GM18517 (cell line): Measurements from ENCODE around the gene SFXN2.
"Not testable (repeated sequence)": the region's sequence is repeated elsewhere in the genome, so short reads cannot be mapped to it uniquely, and the experiment has no call there.

ENCODE experiments used
- ATAC-seq: cut with Tn5 transposase; IDR thresholded peaks from one replicate; pipeline ENCODE4 v1.9.1; 2021; ENCODE audit warnings: mild to moderate bottlenecking, moderate library complexity; ENCODE audit not compliant: unreplicated experiment

The SFXN2 gene, protein sequence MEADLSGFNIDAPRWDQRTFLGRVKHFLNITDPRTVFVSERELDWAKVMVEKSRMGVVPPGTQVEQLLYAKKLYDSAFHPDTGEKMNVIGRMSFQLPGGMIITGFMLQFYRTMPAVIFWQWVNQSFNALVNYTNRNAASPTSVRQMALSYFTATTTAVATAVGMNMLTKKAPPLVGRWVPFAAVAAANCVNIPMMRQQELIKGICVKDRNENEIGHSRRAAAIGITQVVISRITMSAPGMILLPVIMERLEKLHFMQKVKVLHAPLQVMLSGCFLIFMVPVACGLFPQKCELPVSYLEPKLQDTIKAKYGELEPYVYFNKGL

DNA sequence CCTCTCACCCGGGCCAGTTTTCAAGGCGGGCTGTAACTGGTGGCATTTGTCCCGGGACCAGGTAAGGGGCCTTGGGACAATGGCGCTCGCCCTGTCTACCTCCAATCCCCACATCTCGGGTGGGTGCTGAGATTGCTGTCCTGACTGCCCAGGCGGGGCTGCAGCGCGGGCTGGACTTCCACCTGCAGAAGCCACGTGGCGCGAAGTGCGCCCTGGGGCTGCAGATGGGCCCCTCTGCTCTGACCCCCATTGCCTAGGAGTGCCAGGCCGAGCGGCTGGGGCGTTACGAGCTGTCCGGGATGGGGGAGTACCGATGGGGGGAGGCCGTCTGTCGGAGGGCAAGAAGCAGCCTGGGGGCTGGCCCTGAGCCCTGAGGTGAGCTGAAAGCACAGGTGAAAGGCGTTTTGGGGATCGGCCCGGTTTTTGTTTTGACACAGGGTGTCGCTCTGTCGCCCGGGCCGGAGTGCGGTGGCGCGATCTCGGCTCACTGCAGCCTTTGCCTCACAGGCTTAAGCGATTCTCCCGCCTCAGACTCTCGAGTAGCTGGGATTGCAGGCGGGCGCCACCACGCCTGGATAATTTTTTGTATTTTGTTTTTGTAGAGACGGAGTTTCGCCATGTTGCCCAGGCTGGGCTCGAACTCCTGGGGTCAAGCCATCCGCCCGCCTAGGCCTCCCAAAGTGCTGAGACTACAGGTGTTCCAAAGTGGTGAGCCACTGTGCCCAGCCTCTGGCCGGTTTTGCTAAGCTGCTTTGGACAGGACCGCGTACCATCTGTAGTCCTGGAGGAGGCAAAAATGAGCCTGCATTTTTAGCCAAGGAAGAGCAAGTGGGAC is at the start of gene SFXN2:
TSS of gene SFXN2 (plus strand) at position 16 of the 835 bp plus-strand sequence. CDS start 12,001 bp downstream, outside the sequence.
- peak; percentile 16 for ATAC-seq

DNA sequence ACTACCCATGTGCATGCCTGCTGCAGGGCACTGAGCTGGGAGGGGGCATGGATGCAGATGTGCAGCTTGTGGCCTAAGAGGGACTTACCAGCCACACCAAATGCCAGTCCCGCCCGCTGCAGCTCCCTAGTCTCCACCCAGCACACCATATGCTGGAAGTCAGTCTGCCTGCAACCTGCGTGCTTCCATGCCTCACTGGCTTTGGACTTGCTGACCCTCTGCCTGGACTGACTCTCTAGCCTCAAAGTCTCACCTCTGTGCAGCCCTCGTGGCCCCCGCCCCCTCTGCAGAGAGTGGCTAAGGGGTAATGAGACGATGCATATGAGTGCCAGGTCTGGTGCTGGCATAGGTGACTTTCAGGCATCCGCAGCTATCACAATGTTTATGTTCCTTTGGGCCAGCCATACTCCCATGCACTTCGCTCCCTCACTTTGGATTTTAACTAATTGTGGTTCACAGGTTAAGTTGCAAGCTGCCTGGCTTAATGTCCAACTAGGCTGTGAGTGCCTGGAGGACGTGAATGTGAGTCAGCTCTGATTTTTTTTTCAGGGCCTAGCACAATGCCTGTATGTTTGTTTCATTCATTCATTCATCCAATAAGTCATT is 48.4 kb upstream of the SFXN2 start:
- ATAC-seq = no peak

DNA sequence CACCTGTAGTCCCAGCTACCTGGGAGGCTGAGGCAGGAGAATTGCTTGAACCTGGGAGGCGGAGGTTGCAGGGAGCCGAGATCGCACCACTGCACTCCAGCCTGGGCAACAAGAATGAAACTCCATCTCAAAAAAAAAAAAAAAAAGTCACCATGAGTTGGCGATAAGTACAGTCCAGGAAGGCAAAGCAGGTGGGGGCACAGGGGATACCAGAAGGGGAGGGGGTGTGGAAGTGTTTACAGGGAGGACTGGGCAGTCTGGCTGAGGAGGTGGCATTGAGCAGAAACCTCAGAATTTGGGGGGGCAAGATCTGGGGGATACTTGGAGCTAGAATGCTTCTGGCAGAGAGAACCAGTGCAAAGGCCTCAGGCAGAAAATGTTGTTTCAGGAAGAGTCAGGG is 47.0 kb upstream of the SFXN2 start:
- ATAC-seq = not testable (repeated sequence)

DNA sequence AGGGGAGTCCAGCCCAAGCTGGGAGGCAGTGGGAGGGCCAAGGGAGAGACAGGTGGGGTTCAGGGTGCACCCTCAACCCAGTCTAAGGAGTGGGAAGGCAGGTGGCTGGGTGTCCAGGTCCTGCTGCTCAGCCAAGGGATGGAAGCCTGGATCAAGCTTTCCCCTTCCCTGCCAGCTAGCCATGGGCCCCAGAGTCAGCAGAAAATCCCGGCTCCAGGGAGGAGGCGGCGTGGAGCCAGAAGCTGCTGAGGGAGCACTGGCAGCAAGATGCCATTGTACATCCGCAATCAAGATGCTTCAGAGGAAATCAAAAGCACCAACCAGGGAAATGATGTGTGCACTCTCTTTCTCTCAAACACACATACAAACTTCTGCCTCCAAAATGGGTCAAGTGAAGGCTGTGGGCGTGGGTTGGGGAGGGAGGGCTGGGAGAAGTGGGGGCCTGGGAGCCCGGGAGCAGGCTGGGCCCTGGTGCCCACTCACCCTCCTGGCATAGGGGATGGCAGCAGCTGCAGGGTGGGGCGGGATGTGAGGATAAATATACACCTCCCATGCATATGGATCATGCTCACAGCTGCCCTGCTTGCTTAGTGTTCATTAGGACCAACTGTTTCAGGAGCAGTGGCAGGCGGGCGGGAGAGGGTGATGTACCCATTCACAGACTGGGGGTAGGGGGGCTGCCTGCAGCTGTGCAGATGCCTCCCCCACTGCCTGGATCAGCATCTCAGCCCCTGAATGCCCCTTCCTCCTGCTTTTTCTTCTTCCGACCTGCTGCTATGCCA is 45.9 kb upstream of the SFXN2 start:
- ATAC-seq = no peak

DNA sequence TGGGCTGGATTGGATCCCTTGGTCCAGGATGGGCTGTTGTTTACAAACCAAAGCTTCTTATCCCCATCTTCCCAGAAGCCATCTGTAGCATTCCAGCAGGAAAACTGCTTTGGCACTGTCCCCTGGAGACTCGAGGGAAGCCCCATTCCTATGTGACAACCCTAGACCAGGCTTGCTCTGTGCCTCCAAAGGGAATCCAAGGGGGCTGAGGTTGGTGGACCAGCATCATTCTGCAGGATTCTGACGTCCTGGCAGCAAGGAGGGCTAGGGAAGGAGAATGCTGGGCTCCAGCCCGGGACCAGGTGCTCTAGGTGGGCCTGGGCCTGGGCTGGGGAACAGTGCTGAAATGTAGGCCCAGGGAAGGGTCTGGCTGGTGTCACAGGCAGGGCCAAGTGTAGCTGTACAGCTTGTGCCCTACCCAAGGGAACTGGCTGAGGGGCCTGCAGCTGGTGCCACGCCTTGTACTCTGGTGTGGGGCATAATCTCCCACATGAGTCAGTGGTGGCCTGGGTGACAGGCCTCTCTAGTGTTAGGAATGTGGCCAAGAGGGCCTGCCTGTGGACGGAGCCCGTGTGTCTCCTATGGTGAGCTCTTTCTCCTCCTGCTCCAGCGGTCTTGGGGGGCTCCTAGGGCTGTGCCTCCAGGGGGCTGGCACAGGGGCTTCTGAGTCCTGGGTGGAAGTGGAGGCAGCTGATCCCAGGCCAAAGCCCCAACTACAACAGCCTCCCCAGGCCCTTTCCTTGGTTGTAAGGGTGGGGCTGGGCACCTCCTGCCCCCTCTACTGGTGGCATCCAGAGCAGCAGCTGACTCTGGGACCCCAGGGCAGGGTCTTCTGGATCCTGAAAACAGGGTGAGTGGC is 45.0 kb upstream of the SFXN2 start:
- ATAC-seq = no peak

DNA sequence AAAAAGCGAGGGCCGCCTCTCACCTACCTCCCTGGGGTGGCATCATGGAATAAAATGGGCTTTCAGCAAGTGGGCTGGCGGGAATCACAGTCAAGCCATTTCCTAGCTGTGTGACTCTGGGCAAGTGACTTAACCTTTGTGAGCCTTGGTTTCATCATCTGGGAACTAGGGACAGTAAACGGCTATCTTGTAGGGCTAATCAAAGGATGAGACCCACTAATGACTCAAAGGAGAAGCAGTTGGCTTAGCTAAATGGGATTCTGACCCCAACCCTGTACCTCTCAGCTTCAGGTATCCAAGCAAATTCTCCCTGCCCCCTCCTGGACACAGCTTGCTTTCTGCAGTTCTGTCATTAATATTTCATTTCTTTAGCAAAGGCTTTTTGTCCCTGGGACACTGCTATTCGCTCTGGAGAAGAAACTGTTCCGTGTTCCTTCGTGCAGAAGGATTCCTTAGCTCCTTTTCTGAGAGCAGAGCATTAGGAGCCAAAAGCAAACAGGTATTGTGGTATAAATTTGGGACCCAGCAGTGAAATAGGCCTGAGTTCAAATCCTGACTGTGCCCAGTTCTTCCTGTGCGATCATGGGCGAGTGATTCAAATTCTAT is 44.3 kb upstream of the SFXN2 start:
- no peak for ATAC-seq

DNA sequence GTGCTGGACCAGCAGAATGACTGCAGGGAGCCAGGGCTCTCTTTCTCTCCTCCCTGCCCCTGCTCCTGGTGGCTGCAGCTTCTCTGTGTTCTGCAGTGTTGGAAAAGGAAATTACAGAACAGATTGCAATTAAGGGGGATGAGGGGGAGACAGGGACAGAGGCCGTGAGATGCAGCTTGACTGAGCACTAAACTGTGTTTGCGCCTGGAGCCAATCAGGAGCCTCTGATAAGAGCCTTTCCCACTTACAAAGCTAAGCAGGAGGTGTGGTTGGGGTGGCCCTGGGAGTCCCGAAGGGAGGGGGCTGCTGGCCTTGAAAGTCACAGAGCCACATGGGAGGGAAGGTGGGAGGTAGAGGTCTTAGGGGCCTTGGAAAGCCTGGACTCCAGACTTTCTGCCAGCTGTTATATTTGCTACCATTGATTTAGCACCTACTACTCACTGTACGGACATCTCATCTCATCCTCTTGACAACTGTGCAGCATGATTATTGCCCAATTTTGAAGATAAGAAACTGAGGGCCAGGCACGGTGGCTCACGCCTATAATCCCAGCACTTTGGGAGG is 43.5 kb upstream of the SFXN2 start:
- ATAC-seq = no peak

DNA sequence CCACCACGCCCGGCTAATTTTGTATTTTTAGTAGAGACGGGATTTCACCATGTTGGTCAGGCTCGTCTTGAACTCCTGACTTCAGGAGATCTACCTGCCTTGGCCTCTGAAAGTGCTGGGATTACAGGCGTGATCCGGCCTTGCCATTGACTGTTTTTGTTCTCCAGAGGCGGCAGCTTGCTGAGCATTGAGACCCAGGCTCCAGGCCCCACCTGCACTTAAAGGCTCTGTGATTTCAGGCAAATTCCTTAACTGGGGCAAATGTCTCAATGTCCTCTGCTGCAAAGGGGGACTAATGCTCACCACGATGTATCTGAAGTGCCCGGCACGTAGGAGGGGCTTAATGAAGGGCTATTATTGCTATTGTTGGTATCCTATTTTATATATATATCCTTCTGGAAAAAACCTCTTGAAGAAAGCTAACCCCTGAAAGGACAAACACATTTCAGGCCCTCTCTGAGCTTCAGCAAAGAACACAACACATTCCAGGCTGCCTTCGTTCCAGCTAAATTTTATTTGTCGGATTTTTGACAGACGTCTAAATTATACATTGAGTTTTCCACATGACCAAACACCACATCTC is 41.1 kb upstream of the SFXN2 start:
- ATAC-seq = no peak

DNA sequence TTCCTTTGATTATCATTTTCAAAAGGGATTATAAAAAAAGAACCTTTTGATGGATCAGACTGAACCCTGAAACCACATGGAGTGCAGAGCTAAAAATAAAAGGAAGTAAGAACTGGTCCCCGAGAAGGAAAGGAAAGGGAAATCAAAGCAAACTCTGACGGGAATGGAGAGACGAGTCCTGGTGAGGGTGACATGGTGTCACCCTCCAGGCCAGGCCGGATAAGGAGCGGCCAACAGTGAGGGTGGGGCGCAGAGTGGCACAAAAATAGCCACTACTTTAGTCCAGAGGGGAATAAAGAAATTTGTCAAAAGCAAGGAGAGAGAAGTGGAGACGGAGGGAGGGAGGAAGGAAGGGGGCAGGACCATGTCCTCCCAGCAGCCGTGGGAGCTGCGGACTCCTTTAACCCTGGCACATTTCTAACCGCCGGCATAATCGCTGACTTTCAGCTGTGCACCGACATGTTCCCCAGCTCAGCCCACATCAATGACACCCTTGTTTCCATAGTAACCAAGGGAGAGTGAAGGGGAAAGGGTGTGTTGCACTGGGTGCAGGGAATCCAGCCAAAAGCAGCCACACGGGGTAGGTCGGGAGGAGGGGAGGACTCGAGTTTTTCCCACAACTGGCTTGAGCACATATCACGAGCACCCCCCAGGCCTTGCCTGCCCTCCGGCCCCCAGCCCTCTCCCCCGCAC is 40.5 kb upstream of the SFXN2 start:
- ATAC-seq = no peak

DNA sequence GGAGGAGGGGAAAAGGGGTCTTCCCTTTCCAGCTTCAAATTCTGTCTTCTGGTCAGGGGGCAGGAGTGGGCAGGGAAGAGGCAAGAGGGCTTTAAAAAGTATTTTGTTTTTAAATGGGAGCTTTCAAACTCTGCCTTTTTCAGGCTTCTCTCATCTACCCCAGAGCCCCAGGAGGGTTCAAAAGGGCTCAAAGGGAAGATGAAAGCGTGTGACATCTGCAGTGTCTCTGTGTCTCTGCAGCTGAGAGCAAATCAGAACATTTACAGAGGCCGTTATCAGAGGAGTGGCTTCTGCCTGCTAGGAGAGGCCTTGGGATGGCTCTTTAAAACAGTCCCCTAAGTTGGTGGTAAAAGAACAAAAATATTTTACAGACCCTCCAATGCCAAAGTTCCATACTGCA is 39.9 kb upstream of the SFXN2 start:
- no peak for ATAC-seq

DNA sequence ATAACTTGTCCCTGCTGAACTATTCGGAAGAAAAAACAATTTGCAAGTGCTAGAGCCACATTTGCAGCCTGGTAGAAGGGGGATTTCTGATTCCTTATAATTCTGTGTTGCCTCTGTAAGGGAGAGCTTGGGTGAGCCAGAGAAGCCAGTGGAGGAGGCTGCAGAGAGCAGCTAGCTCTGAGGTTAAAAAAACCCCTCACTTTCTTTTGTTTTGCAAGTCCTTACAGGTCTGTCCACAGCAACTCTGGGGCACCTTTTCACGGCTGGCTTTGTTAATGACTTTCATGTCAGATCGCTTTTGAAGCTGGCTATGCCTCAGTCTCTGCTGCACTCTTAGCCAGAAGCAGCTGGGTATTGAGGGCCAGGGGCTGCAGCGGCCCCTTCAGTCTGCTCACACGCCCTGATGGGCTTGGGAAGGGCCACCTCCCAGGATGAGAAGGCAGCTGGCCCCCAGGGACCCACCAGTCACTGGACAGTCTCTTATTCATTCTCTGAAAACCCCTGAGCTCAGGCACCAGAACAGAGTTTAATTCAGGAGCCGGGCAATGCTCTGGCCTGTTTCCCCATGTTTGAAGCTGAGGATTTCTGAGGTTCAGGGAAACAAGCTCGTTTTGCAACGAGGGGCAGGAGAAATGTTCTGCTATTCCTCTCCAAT is 39.3 kb upstream of the SFXN2 start:
- no peak for ATAC-seq

DNA sequence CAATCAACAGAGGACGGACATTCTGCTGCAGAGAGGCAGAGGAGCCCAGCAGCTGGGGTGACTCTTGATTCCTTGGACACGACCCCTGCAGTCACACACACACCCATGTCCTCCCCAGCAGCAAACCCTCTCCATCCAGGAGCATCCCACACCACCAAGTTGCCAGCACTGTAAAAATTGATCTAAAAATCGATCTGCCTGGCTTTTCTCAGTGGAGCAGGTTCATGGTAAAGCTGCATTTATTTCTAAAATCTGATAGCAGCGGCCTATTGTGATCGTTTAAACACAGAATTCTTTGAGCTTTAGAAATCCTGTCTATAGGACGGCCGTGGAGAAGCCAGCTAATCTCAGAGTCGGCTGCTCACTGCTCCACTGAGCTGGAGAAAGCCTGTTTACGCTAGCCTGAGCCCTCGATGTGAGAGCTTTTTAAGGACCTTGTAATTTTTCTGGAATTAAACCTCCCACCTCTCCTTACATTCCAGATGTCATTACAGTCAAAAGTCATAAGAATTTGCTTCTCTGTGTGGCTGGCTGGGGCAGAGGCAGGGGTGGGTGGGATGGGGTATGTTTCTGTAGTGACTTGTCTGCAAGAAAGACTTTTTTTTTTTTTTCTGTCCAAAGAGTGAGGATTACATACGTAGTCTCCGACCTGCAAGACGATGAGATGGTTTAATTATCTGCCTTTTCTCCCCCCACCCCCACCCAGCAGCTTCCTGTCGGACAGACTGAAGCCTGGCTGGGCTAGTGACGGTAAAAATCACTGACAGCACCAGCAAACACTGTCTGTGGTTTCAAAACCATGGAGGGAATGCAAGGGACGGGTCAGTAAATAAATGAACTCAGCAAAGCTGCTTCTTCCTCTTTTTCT is 38.5 kb upstream of the SFXN2 start:
- no peak for ATAC-seq

DNA sequence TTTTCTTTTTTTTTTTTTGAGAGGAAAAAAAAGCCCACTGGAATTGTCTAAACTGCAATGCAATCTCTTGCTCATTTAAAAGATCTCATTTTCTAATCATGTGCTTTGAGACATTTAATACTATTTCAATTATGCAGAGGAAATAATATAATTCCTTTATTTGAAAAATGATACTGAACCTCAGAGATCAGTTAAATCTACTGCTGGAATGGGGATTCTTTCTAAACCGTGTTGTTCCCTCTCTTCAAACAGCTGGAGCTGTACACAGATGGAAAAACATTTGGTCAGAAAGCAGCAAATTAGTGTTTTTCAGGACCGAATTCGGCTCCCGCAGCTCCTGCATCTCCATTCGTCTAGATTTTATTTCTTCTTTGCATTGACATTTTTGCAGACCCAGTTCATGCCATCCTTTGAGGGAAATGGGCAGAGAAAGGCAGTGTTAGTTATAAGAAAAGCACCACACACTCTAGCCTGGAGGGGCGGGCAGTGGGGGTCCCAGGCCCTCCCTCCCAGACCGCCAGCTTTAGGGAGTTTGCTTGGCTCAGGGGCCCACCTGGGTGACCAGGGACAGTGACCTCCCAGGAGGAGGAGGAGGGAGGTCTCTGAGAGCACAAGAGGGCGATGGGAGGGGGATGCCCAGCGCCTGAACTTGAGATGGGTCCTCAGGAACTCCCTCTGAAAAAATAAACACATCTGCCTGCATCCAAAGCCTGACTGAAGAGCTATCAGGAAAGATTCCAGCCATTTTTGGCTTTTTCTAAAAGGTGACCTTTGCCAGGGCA is 37.7 kb upstream of the SFXN2 start:
- ATAC-seq = no peak

DNA sequence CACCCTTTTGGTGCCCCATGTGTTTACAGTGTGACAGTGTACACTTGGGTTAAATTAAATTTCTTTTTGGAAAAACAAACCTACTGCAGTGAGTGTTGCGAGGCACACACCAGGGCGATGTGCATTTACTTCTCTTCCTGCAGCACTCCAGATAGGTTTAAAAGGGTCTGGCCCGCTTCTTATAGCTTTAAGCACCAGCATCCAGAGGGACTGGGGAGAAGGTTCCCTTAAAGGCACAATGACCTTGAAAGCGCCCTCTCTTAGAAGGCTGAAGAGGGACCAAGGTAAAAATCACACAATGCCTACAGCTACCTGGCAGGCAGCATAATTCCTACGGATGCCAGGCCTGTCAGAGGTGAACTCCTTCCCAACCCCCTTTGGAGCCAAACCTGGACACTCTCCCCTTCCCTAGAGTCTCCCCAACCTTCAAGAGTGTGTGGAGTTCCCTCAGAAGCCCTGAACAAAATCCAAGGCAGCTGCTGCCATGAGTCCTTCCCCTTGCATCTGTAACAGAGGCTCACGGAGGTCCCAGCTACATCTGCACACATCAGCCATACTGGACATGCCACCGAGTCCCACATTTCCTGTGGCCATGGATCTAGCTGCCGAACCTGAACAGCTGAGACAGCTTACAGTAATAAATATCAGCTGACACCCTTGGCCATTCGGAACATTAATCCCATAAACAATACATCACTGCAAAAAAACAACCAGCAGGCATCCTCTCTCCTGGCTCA is 36.9 kb upstream of the SFXN2 start:
- ATAC-seq = no peak

DNA sequence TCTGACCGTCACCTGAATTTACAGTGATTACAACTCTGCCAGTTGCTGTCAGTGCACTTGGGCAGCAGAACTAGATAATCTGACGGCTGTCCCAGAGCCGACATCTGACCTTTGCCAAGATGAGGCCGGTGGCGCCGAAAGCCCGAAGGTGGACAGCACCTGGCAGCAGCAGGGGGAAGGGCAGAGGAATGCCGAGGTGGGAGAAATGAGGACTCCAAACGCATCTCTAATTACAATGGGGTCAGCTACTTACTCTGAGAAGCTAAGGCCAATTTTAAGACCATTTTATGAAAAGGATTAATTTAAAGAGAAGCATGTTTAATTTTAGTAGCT is 36.4 kb upstream of the SFXN2 start:
- no peak for ATAC-seq

DNA sequence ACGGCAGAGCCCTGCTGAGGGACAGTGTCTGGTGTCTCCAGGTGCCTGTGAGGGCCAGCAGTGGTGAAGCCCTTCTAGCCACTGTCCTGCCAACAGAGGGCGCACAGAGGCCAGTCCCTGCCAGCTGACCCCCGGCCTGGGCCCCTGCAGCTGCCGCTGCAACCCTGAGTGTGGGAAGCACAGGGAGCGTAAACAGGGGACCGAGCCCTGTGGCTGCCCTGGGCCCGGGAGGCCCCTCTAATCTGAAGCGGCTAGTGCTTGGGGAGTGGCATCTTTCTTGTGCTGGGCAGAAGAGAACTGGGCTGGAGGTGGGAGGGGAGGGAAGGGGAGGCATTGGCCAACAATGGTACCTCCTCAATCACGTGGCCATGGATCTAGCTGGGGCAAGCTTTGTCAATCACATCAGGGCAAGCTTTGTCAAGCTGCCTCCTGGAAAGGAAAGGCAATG is 35.6 kb upstream of the SFXN2 start:
- no peak for ATAC-seq
